IMR-90 (cell line): ENCODE data around the gene TNS3. TPM values are rescaled to one million over a fixed set of nuclear protein-coding genes. Genes with fewer than 3 reads are reported as not detected.

Experiments used
- ATAC-seq: fragments of 200-7000 bp; cut with Tn5 transposase; 2 replicates; pipeline ENCODE4 v1.9.1; 2020; ENCODE audit warnings: low read depth, mild to moderate bottlenecking, moderate library complexity
- BruUV-seq: library from RNA; stranded (reverse); fragments of 400-500 nt; replicated peaks from 2 replicates; lab custom pipeline; 2021; lab: Mats Ljungman, UMichigan
- CTCF ChIA-PET: fragments of 300-600 bp; formaldehyde crosslinking; extraction: SDS; loops from one replicate; lab custom pipeline; 2021; ENCODE audit warnings: antibody characterized with exemption; lab: Yijun Ruan, JAX
- POLR2A ChIA-PET: fragments of 300-600 bp; sonication (Branson Sonifier 250); formaldehyde crosslinking; loops from one replicate; lab custom pipeline; 2022; ENCODE audit warnings: antibody characterized with exemption; ENCODE audit not compliant: unreplicated experiment; lab: Charles Lee
- DNase-seq: peaks from one replicate; pipeline ENCODE4 v3.0.0; 2013
- H2AFZ ChIP-seq: replicated peaks from 2 replicates; pipeline ENCODE3; 2013; ENCODE audit warnings: low read length, mild to moderate bottlenecking; ENCODE audit not compliant: poor library complexity
- H2AK5ac ChIP-seq: 2 replicates; pipeline ENCODE4 v1.6.1; 2013; ENCODE audit warnings: low read depth, low read length, inconsistent platforms
- H2AK9ac ChIP-seq: replicated peaks from 2 replicates; pipeline ENCODE3; 2013; ENCODE audit warnings: mild to moderate bottlenecking, low read depth, low read length, moderate library complexity; ENCODE audit not compliant: poor library complexity
- H2BK120ac ChIP-seq: 2 replicates; pipeline ENCODE4 v1.6.1; 2013; ENCODE audit warnings: low read depth, low read length, inconsistent platforms
- H2BK15ac ChIP-seq: 3 replicates; pipeline ENCODE4 v1.6.1; 2013; ENCODE audit warnings: low read depth, low read length, inconsistent platforms
- H2BK20ac ChIP-seq: 2 replicates; pipeline ENCODE4 v1.6.1; 2013; ENCODE audit warnings: low read depth, mild to moderate bottlenecking, inconsistent platforms, low read length, moderate library complexity
- H2BK5ac ChIP-seq: 2 replicates; pipeline ENCODE4 v1.6.1; 2013; ENCODE audit warnings: mild to moderate bottlenecking, low read depth, low read length, inconsistent platforms; ENCODE audit not compliant: poor library complexity, severe bottlenecking
- H3K14ac ChIP-seq: replicated peaks from 2 replicates; pipeline ENCODE4 v1.6.1; 2013; ENCODE audit warnings: low read depth, low read length, inconsistent platforms
- H3K18ac ChIP-seq: 2 replicates; pipeline ENCODE4 v1.6.1; 2013; ENCODE audit warnings: low read depth, low read length, control low read depth
- H3K23ac ChIP-seq: 2 replicates; pipeline ENCODE4 v1.6.1; 2013; ENCODE audit warnings: low read depth, low read length, inconsistent platforms
- H3K27ac ChIP-seq: 2 replicates; pipeline ENCODE4 v1.5.1; 2013; ENCODE audit warnings: mild to moderate bottlenecking, control low read depth, low read length; ENCODE audit not compliant: insufficient read depth
- H3K27me3 ChIP-seq: 2 replicates; pipeline ENCODE4 v1.6.1; 2013; ENCODE audit warnings: low read length; ENCODE audit not compliant: control insufficient read depth, insufficient read depth
- H3K36me3 ChIP-seq: 2 replicates; pipeline ENCODE4 v1.6.1; 2013; ENCODE audit warnings: low read length, mixed read lengths; ENCODE audit not compliant: control insufficient read depth, insufficient read depth
- H3K4ac ChIP-seq: 2 replicates; pipeline ENCODE4 v1.6.1; 2013; ENCODE audit warnings: low read depth, low read length, inconsistent platforms
- H3K4me1 ChIP-seq: 2 replicates; pipeline ENCODE4 v1.6.1; 2013; ENCODE audit warnings: low read length, mixed read lengths; ENCODE audit not compliant: control insufficient read depth, insufficient read depth
- H3K4me2 ChIP-seq: 2 replicates; pipeline ENCODE4 v1.6.1; 2013; ENCODE audit warnings: low read depth, mild to moderate bottlenecking, control low read depth, low read length, moderate library complexity
- H3K4me3 ChIP-seq: 2 replicates; pipeline ENCODE4 v1.5.1; 2013; ENCODE audit warnings: low read depth, mild to moderate bottlenecking, control low read depth, low read length, moderate library complexity; ENCODE audit not compliant: insufficient read depth
- H3K56ac ChIP-seq: 2 replicates; pipeline ENCODE4 v1.6.1; 2013; ENCODE audit warnings: low read length, inconsistent platforms; ENCODE audit not compliant: insufficient read depth; ENCODE audit errors: extremely low read depth
- H3K79me1 ChIP-seq, 2 experiments: 2 replicates each; pipeline ENCODE4 v1.6.1; 2013; ENCODE audit warnings: low read length in 2 of 2, inconsistent platforms in 1 of 2, low read depth in 1 of 2
- H3K9ac ChIP-seq: 2 replicates; pipeline ENCODE4 v1.6.1; 2013; ENCODE audit warnings: low read depth, low read length, control low read depth
- H3K9me1 ChIP-seq: 2 replicates; pipeline ENCODE4 v1.6.1; 2013; ENCODE audit warnings: low read length, inconsistent platforms; ENCODE audit not compliant: insufficient read depth
- H3K9me3 ChIP-seq: 2 replicates; pipeline ENCODE4 v1.6.1; 2013; ENCODE audit warnings: low read length; ENCODE audit not compliant: control insufficient read depth, insufficient read depth
- H4K20me1 ChIP-seq: 2 replicates; pipeline ENCODE4 v1.6.1; 2013; ENCODE audit warnings: low read length, inconsistent platforms; ENCODE audit not compliant: insufficient read depth
- H4K5ac ChIP-seq: 2 replicates; pipeline ENCODE4 v1.6.1; 2013; ENCODE audit warnings: mild to moderate bottlenecking, low read depth, low read length, control low read depth
- H4K8ac ChIP-seq, 2 experiments: 2 replicates each; pipeline ENCODE4 v1.6.1; 2013; ENCODE audit warnings: low read depth in 2 of 2, low read length in 2 of 2, control low read depth in 1 of 2, inconsistent platforms in 1 of 2
- H4K91ac ChIP-seq: 2 replicates; pipeline ENCODE4 v1.6.1; 2013; ENCODE audit warnings: low read depth, low read length, inconsistent platforms; ENCODE audit not compliant: insufficient read depth
- BHLHE40 ChIP-seq: fragments of 150-350 bp; IDR thresholded peaks from 2 replicates; pipeline ENCODE4 v1.6.1; 2016; ENCODE audit warnings: mild to moderate bottlenecking, low read depth, low read length
- CHD1 ChIP-seq: IDR thresholded peaks from 2 replicates; pipeline ENCODE4 v1.6.1; 2012; ENCODE audit warnings: low read depth, low read length, improper control_type of control experiment
- MAFK ChIP-seq: IDR thresholded peaks from 2 replicates; pipeline ENCODE4 v1.6.1; 2012; ENCODE audit warnings: low read depth, low read length, improper control_type of control experiment
- MXI1 ChIP-seq: IDR thresholded peaks from 2 replicates; pipeline ENCODE4 v1.6.1; 2012; ENCODE audit warnings: low read depth, mild to moderate bottlenecking, low read length, moderate library complexity, borderline replicate concordance
- POLR2A ChIP-seq: IDR thresholded peaks from 2 replicates; pipeline ENCODE4 v1.6.1; 2012; ENCODE audit warnings: mild to moderate bottlenecking, low read depth, low read length
- RCOR1 ChIP-seq: IDR thresholded peaks from 2 replicates; pipeline ENCODE4 v1.6.1; 2012; ENCODE audit warnings: mild to moderate bottlenecking, low read length, improper control_type of control experiment; ENCODE audit not compliant: insufficient replicate concordance
- RFX5 ChIP-seq: IDR thresholded peaks from 2 replicates; pipeline ENCODE4 v1.8.0; 2012; ENCODE audit warnings: low read depth, mild to moderate bottlenecking, low read length, moderate library complexity
- WGBS, 2 experiments: methylation state at CpG; one replicate each; pipeline versions ENCODE4 v1.1.5 to v1.1.7; 2013; ENCODE audit warnings: missing lambda C conversion rate in 2 of 2; ENCODE audit not compliant: insufficient read length in 1 of 2; ENCODE audit errors: extremely low coverage in 2 of 2; 5-methylcytosine and 5-hydroxymethylcytosine counted together
- dilution Hi-C: fragments of 300-500 bp; cut with HindIII; formaldehyde crosslinking; loops from one replicate; pipeline ENCODE4 v1.14.3; 2018; ENCODE audit warnings: low sequenced_read_pairs; ENCODE audit not compliant: unreplicated experiment
- in situ Hi-C: fragments of 300-500 bp; cut with MboI; formaldehyde crosslinking; loops from 3 replicates; pipeline ENCODE4 v1.14.3; 2019; ENCODE audit warnings: low sequenced_read_pairs, inconsistent platforms, mixed read lengths
- intact Hi-C: fragments of 100-400 bp; cut with micrococcal nuclease; formaldehyde crosslinking; loops from 2 replicates; pipeline ENCODE4 v1.10.0; 2022
- polyA plus RNA-seq, 3 experiments: library from polyadenylated mRNA; depleted of rRNA; stranded (reverse); fragments of >200 nt; gene quantifications; 2 replicates each; pipeline ENCODE4 v1.2.3, GENCODE V29; 2012; ENCODE audit warnings: low replicate concordance in 1 of 3
- total RNA-seq: library from RNA; depleted of rRNA; stranded (reverse); fragments of >200 nt; gene quantifications from 2 replicates; pipeline ENCODE4 v1.2.3, GENCODE V29; 2012
- TF ChIP-seq, protein P1 (sequence below): fragments of 150-350 bp; IDR thresholded peaks from 2 replicates; pipeline ENCODE4 v1.6.1; 2016; ENCODE audit warnings: low read depth, mild to moderate bottlenecking, low read length, moderate library complexity, borderline replicate concordance
- TF ChIP-seq, protein P2 (sequence below): conservative IDR thresholded peaks from 2 replicates; pipeline ENCODE4 v1.5.1; 2012; ENCODE audit warnings: mild to moderate bottlenecking, low read depth, low read length, improper control_type of control experiment

The TNS3 gene
- total and polyA plus RNA-seq, 2 of the 4 experiments (the other 2 are of a cell fraction): 64.3 to 79.2 TPM

DNA sequence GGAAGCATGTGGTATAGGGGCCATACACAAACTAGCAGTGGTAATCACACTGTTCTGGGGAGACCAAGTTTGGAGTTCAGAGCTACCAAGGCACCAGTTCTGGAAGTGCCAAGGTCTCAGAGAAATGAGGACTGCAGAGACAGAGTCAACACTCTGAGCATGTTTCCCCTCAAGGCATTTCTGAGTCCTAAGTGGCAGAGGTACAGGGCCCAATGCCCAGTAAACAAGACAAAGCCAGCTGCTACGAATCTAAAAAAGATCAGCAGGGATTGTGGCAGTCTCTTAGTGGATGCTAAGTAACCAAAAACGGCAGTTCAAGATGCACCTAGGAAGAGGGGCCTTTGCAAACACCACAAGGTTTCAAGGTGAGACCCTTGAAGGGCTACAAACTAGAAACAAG, 271.9 kb downstream of the TNS3 start:
- no peak overlapping the region for H4K5ac ChIP-seq
- H2BK120ac ChIP-seq: no peak overlapping the region
- no peak overlapping the region for H4K91ac ChIP-seq
- H3K4me3 ChIP-seq: no peak overlapping the region
- peak overlapping the region; percentile 31; the same call in 1 of the 2 replicates for H3K23ac ChIP-seq
- no peak overlapping the region for H2AK9ac ChIP-seq
- H3K4ac ChIP-seq: no peak overlapping the region
- in situ Hi-C loops: no loop called here
- H3K9me1 ChIP-seq: peaks cover 31% of the 10 kb centered on the region
- H3K9ac ChIP-seq: no peak overlapping the region
- no peaks in the 10 kb centered on the region for H3K27me3 ChIP-seq
- intact Hi-C loops: no loop called here
- no peak overlapping the region for H2AFZ ChIP-seq
- WGBS, 2 experiments: 80% methylated on average over 2 of the region's 2 CpGs; no CpG with 5 or more reads in 1 of the 2 experiments
- ChIA-PET CTCF (no interaction called here), POLR2A (no interaction called here)
- no peak overlapping the region for H4K8ac ChIP-seq
- peaks cover 13% of the 10 kb centered on the region; the same call in 1 of the 2 replicates for H3K36me3 ChIP-seq
- no peak overlapping the region for H2AK5ac ChIP-seq
- ATAC-seq (no peak), DNase-seq (no peak)
- peaks cover 50 to 66% of the 10 kb centered on the region in 2 experiments for H3K79me1 ChIP-seq
- no peak overlapping the region for H2BK15ac ChIP-seq
- H2BK20ac ChIP-seq: no peak overlapping the region
- H2BK5ac ChIP-seq: no peak overlapping the region
- H3K14ac ChIP-seq: 0 out of 2 replicates have a peak overlapping the region, but pooled peaks have one; percentile 20
- peaks cover 10% of the 10 kb centered on the region for H3K4me1 ChIP-seq
- no TSS peak for BruUV-seq
- H4K20me1 ChIP-seq: peaks cover 18% of the 10 kb centered on the region; the same call in 1 of the 2 replicates
- no peak overlapping the region for H3K18ac ChIP-seq
- TF ChIP-seq, protein P1, sequence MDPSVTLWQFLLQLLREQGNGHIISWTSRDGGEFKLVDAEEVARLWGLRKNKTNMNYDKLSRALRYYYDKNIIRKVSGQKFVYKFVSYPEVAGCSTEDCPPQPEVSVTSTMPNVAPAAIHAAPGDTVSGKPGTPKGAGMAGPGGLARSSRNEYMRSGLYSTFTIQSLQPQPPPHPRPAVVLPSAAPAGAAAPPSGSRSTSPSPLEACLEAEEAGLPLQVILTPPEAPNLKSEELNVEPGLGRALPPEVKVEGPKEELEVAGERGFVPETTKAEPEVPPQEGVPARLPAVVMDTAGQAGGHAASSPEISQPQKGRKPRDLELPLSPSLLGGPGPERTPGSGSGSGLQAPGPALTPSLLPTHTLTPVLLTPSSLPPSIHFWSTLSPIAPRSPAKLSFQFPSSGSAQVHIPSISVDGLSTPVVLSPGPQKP: no peak
- TF ChIP-seq BHLHE40 (no peak), POLR2A (no peak), RCOR1 (no peak), MXI1 (no peak), RFX5 (no peak), MAFK (no peak), CHD1 (no peak)
- TF ChIP-seq, protein P2, sequence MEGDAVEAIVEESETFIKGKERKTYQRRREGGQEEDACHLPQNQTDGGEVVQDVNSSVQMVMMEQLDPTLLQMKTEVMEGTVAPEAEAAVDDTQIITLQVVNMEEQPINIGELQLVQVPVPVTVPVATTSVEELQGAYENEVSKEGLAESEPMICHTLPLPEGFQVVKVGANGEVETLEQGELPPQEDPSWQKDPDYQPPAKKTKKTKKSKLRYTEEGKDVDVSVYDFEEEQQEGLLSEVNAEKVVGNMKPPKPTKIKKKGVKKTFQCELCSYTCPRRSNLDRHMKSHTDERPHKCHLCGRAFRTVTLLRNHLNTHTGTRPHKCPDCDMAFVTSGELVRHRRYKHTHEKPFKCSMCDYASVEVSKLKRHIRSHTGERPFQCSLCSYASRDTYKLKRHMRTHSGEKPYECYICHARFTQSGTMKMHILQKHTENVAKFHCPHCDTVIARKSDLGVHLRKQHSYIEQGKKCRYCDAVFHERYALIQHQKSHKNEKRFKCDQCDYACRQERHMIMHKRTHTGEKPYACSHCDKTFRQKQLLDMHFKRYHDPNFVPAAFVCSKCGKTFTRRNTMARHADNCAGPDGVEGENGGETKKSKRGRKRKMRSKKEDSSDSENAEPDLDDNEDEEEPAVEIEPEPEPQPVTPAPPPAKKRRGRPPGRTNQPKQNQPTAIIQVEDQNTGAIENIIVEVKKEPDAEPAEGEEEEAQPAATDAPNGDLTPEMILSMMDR: no peak
- H3K9me3 ChIP-seq: no peaks in the 10 kb centered on the region
- H3K4me2 ChIP-seq: no peak overlapping the region
- dilution Hi-C loops: no loop called here
- H3K56ac ChIP-seq: no peak overlapping the region
- H3K27ac ChIP-seq: no peak overlapping the region
